Erythroblast (primary cell): ENCODE data around the gene DRAP1.

Source experiments
- DNase-seq, 2 experiments: peaks; one replicate each; lab custom pipeline; 2025; lab: John Stamatoyannopoulos, UW
- GATA1 ChIP-seq: IDR thresholded peaks from 2 replicates; pipeline ENCODE4 v1.6.1; 2011; ENCODE audit warnings: low read depth, mild to moderate bottlenecking, control low read depth, low read length, moderate library complexity
- POLR2A ChIP-seq: IDR thresholded peaks from 2 replicates; pipeline ENCODE4 v1.6.1; 2011; ENCODE audit warnings: mild to moderate bottlenecking, low read length

The DRAP1 gene

DNA sequence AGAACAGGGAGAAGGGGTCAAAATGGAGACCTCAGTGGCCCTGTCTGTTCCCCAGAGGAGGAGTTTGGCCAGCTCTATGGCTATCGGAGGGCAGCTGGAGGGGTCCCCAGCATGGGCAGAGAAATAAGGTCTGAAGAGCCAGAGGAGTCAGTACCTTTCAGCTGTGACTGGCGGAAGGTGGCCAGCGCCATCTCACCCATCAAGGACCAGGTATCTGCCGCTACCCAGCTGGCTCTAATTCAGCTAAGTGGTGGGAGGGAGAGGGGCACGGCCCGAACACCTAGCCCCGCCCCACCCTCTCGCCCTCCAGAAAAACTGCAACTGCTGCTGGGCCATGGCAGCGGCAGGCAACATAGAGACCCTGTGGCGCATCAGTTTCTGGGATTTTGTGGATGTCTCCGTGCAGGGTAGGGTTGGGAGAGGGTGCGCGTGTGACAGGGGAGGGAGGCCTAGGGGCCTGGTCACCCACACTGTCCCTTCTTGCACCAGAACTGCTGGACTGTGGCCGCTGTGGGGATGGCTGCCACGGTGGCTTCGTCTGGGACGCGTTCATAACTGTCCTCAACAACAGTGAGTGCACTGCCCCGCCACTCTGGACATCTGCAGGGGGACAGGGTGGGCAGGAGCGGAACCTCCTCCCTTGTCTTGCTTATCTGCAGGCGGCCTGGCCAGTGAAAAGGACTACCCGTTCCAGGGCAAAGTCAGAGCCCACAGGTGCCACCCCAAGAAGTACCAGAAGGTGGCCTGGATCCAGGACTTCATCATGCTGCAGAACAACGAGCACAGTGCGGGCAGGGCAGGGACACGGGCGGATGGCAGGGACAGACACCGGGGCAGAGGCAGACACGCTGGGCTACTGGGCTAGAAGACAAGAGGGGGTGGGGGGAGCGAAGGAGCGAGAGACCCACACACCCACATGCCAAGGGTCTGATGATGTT lies 36.8 kb upstream of the DRAP1 start:
- TF ChIP-seq POLR2A (no peak), GATA1 (no peak)
- no peak for DNase-seq

DNA sequence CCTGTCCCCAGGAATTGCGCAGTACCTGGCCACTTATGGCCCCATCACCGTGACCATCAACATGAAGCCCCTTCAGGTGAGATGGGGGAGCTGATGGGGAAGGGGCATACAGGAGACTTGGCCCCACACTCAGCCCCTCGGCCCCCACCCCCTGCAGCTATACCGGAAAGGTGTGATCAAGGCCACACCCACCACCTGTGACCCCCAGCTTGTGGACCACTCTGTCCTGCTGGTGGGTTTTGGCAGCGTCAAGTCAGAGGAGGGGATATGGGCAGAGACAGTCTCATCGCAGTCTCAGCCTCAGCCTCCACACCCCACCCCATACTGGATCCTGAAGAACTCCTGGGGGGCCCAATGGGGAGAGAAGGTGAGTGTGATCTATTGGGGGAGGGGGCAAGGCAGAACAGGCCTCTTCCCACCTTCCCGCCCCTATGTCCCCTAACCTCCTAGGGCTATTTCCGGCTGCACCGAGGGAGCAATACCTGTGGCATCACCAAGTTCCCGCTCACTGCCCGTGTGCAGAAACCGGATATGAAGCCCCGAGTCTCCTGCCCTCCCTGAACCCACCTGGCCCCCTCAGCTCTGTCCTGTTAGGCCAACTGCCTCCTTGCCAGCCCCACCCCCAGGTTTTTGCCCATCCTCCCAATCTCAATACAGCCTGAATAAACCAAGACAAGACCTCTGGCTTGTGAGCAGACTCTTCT lies 36.0 kb upstream of the DRAP1 start:
- DNase-seq, result no peak
- TF ChIP-seq POLR2A (no peak), GATA1 (no peak)

DNA sequence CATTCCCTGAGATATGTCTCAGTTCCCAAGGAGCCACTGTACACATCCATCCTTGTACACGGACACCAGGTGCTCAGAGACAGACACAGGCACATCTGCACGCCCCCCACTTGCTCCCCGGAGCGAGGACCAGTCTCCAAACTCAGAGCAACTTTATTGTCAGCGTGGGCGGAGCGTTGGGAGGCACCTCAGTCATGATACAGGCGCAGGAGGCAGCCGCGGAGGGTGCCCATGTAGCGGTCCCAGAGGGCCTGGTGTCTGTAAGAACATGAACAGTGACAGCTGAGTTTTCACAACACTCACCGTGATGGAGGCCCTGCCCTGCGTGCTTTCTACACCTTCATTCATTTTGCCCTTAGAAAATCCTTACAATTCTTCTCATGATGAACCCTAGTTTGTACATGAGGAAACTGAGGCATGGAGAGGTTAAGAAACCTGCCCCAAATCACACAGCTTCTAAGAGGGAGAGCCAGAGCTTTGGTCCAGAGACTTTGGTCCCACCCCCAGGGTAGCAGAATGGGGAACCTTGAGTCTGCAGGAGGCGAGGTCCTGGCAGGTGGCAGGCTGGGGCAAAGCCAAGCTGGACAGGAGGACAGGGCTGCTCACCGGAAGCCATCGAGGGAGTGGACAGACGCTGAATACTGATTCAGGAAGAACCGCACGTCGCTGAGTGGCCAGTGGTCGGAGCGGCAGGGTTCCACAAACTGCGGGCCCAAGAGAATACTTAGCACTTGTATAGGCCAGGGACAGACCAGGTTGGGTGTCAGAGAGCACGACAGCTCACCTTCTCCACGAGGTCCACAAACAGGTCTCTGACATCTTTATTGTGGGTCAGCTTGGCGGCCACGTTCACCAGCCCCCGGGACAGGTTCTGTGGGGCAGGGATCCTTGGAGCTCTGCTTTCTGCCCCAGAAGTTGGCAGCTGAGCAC lies 35.2 kb upstream of the DRAP1 start:
- TF ChIP-seq GATA1 (no peak), POLR2A (no peak)
- DNase-seq, result no peak

DNA sequence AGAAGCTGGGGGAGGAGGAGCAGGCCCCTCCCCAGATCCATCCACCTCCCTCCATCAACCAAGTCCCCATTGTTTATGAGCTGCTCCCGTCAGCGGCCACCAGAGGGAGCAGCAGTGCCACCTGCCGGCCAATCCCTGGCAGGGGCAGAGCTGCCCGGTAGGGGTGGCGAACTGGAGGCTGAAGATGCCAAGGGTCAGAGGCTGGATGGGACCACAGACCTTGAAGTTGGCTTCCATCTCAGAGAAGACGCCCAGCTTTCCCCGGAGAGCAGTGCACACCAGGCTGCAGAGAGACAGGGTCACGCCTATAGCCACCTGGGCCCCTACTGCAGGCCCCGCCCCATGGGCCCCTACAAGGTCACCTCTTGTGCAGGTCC lies 34.5 kb upstream of the DRAP1 start:
- peak; percentile 84 to 91 for DNase-seq
- TF ChIP-seq GATA1 (no peak), POLR2A (no peak)

DNA sequence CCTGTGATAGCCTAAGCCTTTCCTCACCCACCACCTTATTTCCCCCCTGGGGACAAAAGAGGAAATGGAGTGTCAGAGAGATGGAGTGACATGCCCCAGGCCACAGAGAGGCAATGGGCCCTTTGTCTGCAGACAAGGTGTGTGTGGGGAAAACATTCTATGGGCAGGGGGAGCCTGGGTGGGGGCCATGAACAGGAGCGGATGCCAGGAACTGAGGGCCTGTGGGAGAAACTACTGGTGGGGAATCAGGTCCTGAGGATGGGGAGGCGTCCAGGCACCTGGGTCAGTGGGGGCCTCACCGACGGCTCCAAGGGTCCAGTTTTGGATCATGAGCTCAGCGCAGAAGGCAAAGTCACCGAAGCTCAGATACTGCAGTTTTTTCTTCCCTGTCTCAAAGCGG lies 34.0 kb upstream of the DRAP1 start:
- TF ChIP-seq POLR2A (no peak), GATA1 (no peak)

DNA sequence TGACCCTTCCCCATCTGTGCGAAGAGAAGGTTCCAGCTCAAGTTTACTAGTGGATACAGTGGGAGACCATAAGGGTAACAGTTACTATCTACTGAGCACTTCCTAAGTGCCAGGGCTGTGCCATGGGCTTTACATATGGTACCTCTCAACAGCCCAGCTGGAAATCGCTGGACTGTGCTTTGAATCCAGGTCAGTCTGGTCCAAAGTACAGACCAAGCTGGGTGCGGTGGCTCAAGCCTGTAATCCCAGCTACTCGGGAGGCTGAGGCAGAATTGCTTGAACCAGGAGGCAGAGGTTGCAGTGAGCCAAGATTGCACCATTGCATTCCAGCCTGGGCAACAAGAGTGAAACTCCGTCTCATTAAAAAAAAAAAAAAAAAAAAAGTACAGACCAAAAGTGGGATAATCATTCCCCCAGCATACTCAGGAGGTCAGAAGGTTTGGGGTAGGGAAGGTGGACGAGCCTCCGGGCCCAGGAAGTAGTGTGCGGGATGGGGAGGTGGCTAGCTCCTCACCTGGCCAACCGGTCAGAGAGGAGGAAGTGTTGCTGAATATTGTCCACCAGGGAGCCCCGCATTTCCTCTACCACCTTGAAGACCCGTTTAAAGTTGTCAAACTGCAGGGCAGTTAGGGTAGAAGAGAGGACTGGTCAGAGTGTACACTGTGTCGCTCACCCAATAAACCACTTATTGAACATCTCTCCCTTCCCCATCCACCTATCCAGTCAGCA lies 33.3 kb upstream of the DRAP1 start:
- TF ChIP-seq GATA1 (no peak), POLR2A (no peak)
- no peak for DNase-seq

More for the DNA sequence above, 34.0 kb upstream of the DRAP1 start:
- no peak for DNase-seq

DNA sequence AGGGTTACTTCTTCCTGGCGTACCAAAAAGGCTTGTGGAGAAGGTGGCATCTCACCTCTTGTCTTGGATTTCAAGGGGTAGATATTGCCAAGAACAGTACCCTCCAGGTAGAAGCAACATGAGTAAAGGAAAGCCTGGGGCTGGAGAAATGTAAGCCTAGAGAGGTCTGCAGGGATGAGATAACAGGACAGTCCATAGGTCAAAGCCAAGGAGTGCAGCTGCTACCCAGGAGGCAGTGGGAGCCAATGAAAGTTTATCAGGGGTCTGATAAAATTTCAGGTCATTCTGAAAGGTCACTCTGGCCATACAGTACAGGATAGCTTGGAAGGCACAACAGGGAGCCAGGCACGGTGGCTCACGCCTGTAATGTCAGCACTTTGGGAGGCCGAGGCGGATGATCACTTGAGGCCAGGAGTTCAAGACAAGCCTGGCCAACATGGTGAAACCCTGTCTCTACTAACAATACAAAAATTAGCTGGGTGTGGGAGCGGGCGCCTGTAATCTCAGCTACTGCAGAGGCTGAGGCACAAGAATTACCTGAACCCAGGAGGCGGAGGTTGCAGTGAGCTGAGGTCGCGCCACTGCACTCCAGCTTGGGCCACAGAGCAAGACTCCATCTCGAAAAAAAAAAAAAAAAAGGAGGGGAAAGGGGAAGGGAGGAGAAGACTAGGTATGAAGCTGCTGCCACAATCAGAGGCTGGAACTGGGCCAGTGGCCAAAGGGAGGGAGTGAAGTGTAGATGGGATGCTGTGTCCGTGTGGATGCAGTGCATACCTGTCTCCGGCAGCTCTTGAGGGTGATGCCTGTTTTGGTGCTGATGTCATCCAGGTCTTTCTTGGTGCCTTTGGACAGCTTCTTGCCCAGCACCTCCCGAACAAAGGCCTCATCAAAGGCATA lies 32.2 kb upstream of the DRAP1 start:
- DNase-seq, result no peak

DNA sequence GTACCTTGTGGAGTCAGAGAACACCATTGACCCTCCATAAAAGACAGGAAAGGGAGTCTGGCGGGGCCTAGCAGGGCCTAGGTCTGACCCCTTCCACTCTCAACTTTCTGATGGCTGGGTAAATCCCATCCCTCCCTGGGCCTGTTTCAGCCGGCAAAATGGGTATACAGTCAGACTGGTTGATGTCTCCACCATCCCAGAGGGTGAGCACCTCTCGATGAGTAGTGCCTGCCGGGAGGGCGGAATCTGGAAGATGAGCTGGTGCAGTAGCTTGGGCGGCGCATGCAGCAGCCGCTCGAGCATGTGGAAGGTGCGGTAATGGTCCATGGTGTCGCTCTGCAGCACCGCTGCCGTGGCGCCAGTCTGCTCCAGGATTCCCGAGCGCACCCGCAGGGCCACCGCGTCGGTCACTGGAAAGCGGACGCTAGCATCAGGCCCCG lies 31.5 kb upstream of the DRAP1 start:
- DNase-seq, result no peak
- TF ChIP-seq POLR2A (no peak), GATA1 (no peak)

More for the DNA sequence above, 32.2 kb upstream of the DRAP1 start:
- TF ChIP-seq GATA1 (no peak), POLR2A (no peak)

DNA sequence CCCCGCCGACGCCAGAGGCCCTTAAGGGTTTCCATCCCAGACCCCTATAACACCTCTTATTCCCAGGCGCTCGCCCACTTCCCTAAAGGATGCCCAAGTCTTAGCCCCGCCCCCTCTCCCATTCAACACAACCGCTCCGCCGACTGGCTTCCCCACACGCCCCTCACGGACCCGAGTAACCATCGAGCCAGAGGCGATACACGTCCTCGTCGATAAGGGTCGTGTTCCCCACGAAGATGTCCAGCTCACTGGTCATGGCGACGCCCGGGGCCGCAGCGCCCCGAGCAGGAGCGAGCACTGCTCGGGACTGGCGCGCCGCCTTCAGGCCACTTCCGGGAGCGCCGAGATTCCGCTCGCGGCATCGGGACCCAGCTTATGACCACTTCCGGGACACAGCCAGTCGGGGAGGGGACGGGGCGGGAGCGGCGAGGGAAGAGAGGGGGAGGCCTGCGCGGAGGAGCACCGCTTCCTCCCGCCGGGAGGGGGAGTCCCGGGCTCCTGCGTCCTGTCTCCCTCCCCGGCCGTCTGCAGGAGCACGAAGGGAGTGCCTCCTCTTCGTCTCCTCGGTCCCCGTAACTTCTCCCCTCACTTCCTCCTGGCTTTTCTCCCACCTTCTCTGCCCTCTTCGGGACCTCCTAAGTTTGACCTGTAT lies 30.9 kb upstream of the DRAP1 start, which contains the start of gene FIBP:
TSS of gene FIBP (minus strand) at position 309 of the 652 bp plus-strand sequence. CDS start at position 256, 53 bp downstream.
- peak; percentile 98 to 99 for DNase-seq
- TF ChIP-seq POLR2A (peak; percentile 86), GATA1 (no peak)

DNA sequence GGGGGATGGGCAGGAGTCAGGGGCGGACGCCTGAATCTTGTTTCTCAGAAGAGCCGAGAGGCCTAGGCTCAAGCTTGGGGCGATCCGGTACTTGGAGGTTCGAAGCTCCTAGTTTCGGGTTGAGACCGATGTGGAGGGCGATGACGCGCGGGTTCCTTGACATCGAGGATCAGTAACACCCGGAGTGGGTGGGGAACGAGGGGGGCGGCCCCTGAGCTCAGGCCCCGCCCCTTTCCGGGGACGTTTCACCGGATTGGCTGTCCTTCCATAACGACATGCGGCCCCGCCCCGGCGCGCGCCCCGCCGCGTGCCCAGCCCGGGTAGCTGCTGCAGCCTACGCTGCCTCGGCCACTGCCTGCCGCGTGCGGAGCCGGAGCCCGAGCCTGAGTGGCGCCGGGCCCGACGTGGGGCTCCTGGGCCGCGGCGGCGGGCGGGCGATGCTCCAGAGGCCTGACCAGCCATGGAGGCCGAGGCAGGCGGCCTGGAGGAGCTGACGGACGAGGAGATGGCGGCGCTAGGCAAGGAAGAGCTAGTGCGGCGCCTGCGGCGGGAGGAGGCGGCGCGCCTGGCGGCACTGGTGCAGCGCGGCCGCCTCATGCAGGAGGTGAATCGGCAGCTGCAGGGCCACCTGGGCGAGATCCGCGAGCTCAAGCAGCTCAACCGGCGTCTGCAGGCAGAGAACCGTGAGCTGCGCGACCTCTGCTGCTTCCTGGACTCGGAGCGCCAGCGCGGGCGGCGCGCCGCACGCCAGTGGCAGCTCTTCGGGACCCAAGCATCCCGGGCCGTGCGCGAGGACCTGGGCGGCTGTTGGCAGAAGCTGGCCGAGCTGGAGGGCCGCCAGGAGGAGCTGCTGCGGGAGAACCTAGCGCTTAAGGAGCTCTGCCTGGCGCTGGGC lies 28.7 kb upstream of the DRAP1 start, which contains the start of gene CCDC85B:
TSS of gene CCDC85B (plus strand) at position 350 of the 895 bp plus-strand sequence. CDS start at position 461, 111 bp downstream.
- no peak for TF ChIP-seq GATA1
- peak; percentile 96 for TF ChIP-seq POLR2A
- DNase-seq, result peak; percentile 97 to 99
